ENCODE results near the gene CCSER2.

DNA sequence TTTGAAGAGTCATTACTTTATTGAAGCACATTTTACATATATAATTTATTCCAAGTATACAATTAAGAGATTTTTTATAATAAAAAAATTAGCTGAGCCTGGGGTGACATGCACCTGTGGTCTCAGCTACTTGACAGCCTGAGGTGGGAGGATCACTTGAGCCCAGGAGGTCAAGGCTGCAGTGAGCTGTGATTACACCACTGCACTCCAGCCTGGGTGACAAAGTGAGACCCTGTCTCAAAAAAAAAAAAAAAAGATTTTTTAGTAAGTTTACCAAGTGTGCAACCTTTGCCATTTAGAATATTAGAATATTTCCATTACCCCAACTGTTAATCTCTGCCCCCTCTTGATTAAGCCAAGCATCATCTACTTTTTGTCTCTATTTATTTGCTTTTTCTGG lies 196.0 kb downstream of the CCSER2 start:
- TF ChIP-seq, protein P1, sequence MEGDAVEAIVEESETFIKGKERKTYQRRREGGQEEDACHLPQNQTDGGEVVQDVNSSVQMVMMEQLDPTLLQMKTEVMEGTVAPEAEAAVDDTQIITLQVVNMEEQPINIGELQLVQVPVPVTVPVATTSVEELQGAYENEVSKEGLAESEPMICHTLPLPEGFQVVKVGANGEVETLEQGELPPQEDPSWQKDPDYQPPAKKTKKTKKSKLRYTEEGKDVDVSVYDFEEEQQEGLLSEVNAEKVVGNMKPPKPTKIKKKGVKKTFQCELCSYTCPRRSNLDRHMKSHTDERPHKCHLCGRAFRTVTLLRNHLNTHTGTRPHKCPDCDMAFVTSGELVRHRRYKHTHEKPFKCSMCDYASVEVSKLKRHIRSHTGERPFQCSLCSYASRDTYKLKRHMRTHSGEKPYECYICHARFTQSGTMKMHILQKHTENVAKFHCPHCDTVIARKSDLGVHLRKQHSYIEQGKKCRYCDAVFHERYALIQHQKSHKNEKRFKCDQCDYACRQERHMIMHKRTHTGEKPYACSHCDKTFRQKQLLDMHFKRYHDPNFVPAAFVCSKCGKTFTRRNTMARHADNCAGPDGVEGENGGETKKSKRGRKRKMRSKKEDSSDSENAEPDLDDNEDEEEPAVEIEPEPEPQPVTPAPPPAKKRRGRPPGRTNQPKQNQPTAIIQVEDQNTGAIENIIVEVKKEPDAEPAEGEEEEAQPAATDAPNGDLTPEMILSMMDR (IDR thresholded peaks at IDR 0.05; ENCODE audit: low read length), result no peak
- TF ChIP-seq EZH2 (IDR thresholded peaks at IDR 0.05; ENCODE audit: borderline replicate concordance, low read length), result no peak
